SK-N-SH (cell line): ENCODE data around the gene CACNA2D1. TPM values are rescaled to one million over a fixed set of nuclear protein-coding genes. Genes with fewer than 3 reads are reported as not detected.

ENCODE experiments used
- CTCF ChIA-PET: fragments of 300-600, 350-600 bp; formaldehyde crosslinking; extraction: SDS; loops from one replicate; lab custom pipeline; 2021; lab: Yijun Ruan, JAX
- POLR2A ChIA-PET: fragments of 350-600 bp; sonication (Branson Sonifier 250); formaldehyde crosslinking; extraction: SDS; loops from one replicate; lab custom pipeline; 2020; ENCODE audit warnings: antibody characterized with exemption, inconsistent platforms; lab: Yijun Ruan, JAX
- DNase-seq: peaks from one replicate; pipeline ENCODE4 v3.0.0; 2012
- H2AFZ ChIP-seq: fragments of 200-600 bp; sonication (generic); 2 replicates; pipeline ENCODE4 v1.8.1; 2016; ENCODE audit warnings: antibody characterized with exemption, mild to moderate bottlenecking, low read depth
- H3F3A ChIP-seq: fragments of 200-600 bp; sonication (generic); replicated peaks from 2 replicates; pipeline ENCODE3; 2016; ENCODE audit warnings: antibody characterized with exemption, mild to moderate bottlenecking; ENCODE audit not compliant: insufficient read depth
- H3K27ac ChIP-seq, 2 experiments: fragments of 200-500 bp in 1 of 2; fragments of 200-600 bp in 1 of 2; sonication (Bioruptor generic) in 1 of 2; sonication (generic), shearing (Covaris generic) in 1 of 2; 2 replicates each; pipeline versions ENCODE4 v1.5.1 to v1.6.1; 2014 to 2016; ENCODE audit warnings: low read depth in 2 of 2, inconsistent platforms in 1 of 2, low read length in 1 of 2, mild to moderate bottlenecking in 1 of 2, mixed read lengths in 1 of 2
- H3K27me3 ChIP-seq: fragments of 200-600 bp; sonication (generic), shearing (Covaris generic); 2 replicates; pipeline ENCODE4 v1.6.1; 2016; ENCODE audit warnings: mixed run types; ENCODE audit not compliant: insufficient read depth
- H3K36me3 ChIP-seq, 2 experiments: fragments of 200-500 bp in 1 of 2; fragments of 200-600 bp in 1 of 2; sonication (Bioruptor generic) in 1 of 2; sonication (generic) in 1 of 2; replicated peaks in 1 of 2; 2 replicates each; pipeline versions ENCODE3 to v1.5.1; 2014 to 2016; ENCODE audit warnings: low read length in 1 of 2, mild to moderate bottlenecking in 1 of 2; ENCODE audit not compliant: insufficient read depth in 2 of 2, control insufficient read depth in 1 of 2
- H3K4me1 ChIP-seq, 2 experiments: fragments of 200-500 bp in 1 of 2; fragments of 200-600 bp in 1 of 2; sonication (Bioruptor generic) in 1 of 2; sonication (generic), shearing (Covaris generic) in 1 of 2; 2 replicates each; pipeline versions ENCODE4 v1.5.1 to v1.6.1; 2014 to 2016; ENCODE audit warnings: low read depth in 1 of 2, low read length in 1 of 2, mixed run types in 1 of 2; ENCODE audit not compliant: insufficient read depth in 2 of 2, control insufficient read depth in 1 of 2
- H3K4me2 ChIP-seq: fragments of 200-600 bp; sonication (generic), shearing (Covaris generic); 2 replicates; pipeline ENCODE4 v1.6.1; 2017; ENCODE audit warnings: mixed run types
- H3K4me3 ChIP-seq, 2 experiments: fragments of 200-500 bp in 1 of 2; fragments of 200-600 bp in 1 of 2; sonication (Bioruptor generic) in 1 of 2; sonication (generic), shearing (Covaris generic) in 1 of 2; 2 replicates each; pipeline versions ENCODE4 v1.5.1 to v1.8.1; 2014 to 2016; ENCODE audit warnings: low read depth in 2 of 2, inconsistent platforms in 1 of 2, low read length in 1 of 2, mild to moderate bottlenecking in 1 of 2, mixed read lengths in 1 of 2, moderate library complexity in 1 of 2
- H3K79me2 ChIP-seq: fragments of 200-600 bp; sonication (generic); 2 replicates; pipeline ENCODE4 v1.8.1; 2017; ENCODE audit warnings: mild to moderate bottlenecking; ENCODE audit not compliant: insufficient read depth
- H3K9ac ChIP-seq: fragments of 200-600 bp; sonication (generic); 2 replicates; pipeline ENCODE4 v1.6.1; 2017; ENCODE audit warnings: mixed run types
- H3K9me2 ChIP-seq: fragments of 200-600 bp; sonication (generic); 2 replicates; pipeline ENCODE4 v1.6.1; 2017; ENCODE audit warnings: mixed run types
- H3K9me3 ChIP-seq: fragments of 200-600 bp; sonication (generic); 2 replicates; pipeline ENCODE4 v1.6.1; 2017; ENCODE audit warnings: mixed run types, mild to moderate bottlenecking, moderate library complexity
- H4K20me1 ChIP-seq: fragments of 200-600 bp; sonication (generic); 2 replicates; pipeline ENCODE4 v1.6.1; 2017; ENCODE audit warnings: mild to moderate bottlenecking, mixed run types; ENCODE audit not compliant: insufficient read depth
- CHD2 ChIP-seq: fragments of 150-350 bp; IDR thresholded peaks from 2 replicates; pipeline ENCODE4 v1.6.1; 2018; ENCODE audit warnings: low read length; ENCODE audit not compliant: partially characterized antibody
- CTCF ChIP-seq: fragments of 200-600 bp; sonication (generic); IDR thresholded peaks from 2 replicates; pipeline ENCODE4 v1.6.1; 2017; ENCODE audit warnings: antibody characterized with exemption, mild to moderate bottlenecking, moderate library complexity
- ELF1 ChIP-seq: IDR thresholded peaks from 2 replicates; pipeline ENCODE4 v1.4.0; 2012
- EP300 ChIP-seq, 2 experiments: IDR thresholded peaks; 2 replicates each; pipeline versions ENCODE4 v1.4.0 to v1.6.1; 2012; ENCODE audit warnings: borderline replicate concordance in 1 of 2, low read depth in 1 of 2, low read length in 1 of 2
- FOXJ3 ChIP-seq: sonication (generic); formaldehyde crosslinking; IDR thresholded peaks from 2 replicates; pipeline ENCODE4 v1.5.1; 2020; ENCODE audit warnings: mild to moderate bottlenecking, missing genetic modification reagents
- GABPA ChIP-seq: IDR thresholded peaks from 2 replicates; pipeline ENCODE4 v1.4.0; 2012; ENCODE audit warnings: low read depth, mild to moderate bottlenecking
- JUND ChIP-seq: IDR thresholded peaks from 2 replicates; pipeline ENCODE4 v1.4.0; 2012
- NRF1 ChIP-seq: IDR thresholded peaks from 2 replicates; pipeline ENCODE4 v1.6.1; 2012; ENCODE audit warnings: low read depth, mild to moderate bottlenecking, low read length
- RFX5 ChIP-seq: IDR thresholded peaks from 2 replicates; pipeline ENCODE4 v1.6.1; 2012; ENCODE audit warnings: mild to moderate bottlenecking, improper control_type of control experiment, low read length
- RXRA ChIP-seq: IDR thresholded peaks from 2 replicates; pipeline ENCODE4 v1.4.0; 2012; ENCODE audit warnings: low read depth, mild to moderate bottlenecking, borderline replicate concordance
- TAF1 ChIP-seq: IDR thresholded peaks from 2 replicates; pipeline ENCODE4 v1.6.1; 2012; ENCODE audit warnings: low read depth, mild to moderate bottlenecking, low read length, moderate library complexity, borderline replicate concordance
- TCF12 ChIP-seq: IDR thresholded peaks from 2 replicates; pipeline ENCODE4 v1.4.0; 2012
- TEAD4 ChIP-seq: IDR thresholded peaks from 2 replicates; pipeline ENCODE4 v1.4.0; 2012; ENCODE audit warnings: mild to moderate bottlenecking, borderline replicate concordance; ENCODE audit not compliant: insufficient read depth
- USF1 ChIP-seq: IDR thresholded peaks from 2 replicates; pipeline ENCODE4 v1.4.0; 2012; ENCODE audit warnings: low read depth, borderline replicate concordance
- ZBTB33 ChIP-seq: IDR thresholded peaks from 2 replicates; pipeline ENCODE4 v1.4.0; 2012; ENCODE audit warnings: low read depth, borderline replicate concordance
- whole genome bisulfite sequencing: methylation state at CpG from one replicate; pipeline ENCODE4 v1.1.6; 2017; ENCODE audit warnings: low lambda C conversion rate; 5-methylcytosine and 5-hydroxymethylcytosine counted together
- polyA plus RNA-seq, 3 experiments: library from polyadenylated mRNA; depleted of rRNA; stranded (reverse); fragments of >200 nt; gene quantifications; 2 replicates each; pipeline ENCODE4 v1.2.3, GENCODE V29; 2012

CACNA2D1 gene
- polyA plus RNA-seq, 1 of the 3 experiments (the other 2 are of a cell fraction) = 3.4 TPM

- Histone ChIP-seq H3K4me2 (no peak overlapping the region), H3K9me2 (no peaks in the 10 kb centered on the region), H3K9me3 (no peaks in the 10 kb centered on the region), H3K79me2 (no peaks in the 10 kb centered on the region), H3K36me3 (no peaks in the 10 kb centered on the region), H3K9ac (no peak overlapping the region), H3F3A (no peaks in the 10 kb centered on the region), H3K27me3 (no peaks in the 10 kb centered on the region), H3K27ac (no peak overlapping the region), H4K20me1 (no peaks in the 10 kb centered on the region), H3K4me1 (peaks cover 3 to 6% of the 10 kb centered on the region in 2 experiments; a peak in 2 of 4 replicates), H2AFZ (no peak overlapping the region), H3K4me3 (no peak overlapping the region)
- POLR2A ChIA-PET = no interaction called here
- CTCF ChIA-PET = no interaction called here
- TF ChIP-seq CHD2 (no peak), RFX5 (no peak), JUND (no peak), RXRA (no peak)
- DNase-seq = no peak
- 94% methylated on average over 2 of the region's 2 CpGs for WGBS
Observed at GRCh38 chr7:82382276-82382675, 61.3 kb downstream of the CACNA2D1 start.

DNA sequence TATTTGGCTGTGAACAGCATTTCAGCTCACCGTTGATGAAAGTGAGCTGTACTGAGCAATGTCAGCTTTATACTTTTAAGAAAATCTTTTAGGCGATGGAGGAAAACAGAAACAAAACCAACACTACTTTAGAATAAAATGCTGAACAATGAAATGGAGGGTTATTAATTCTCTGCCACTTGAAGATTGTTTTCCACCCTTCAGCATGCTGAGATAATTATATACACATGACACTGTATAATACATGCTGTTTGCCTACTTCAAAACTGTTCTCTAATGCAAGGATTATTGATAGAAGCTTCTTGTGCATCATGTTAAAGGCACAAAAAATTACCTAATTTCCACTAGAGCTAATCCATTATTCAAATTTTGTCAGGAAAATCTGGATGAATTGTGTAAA is 66.8 kb downstream of the CACNA2D1 start:
- H3K9me3 ChIP-seq = no peaks in the 10 kb centered on the region
- no peak for DNase-seq
- H3K4me2 ChIP-seq = no peak overlapping the region
- H3K79me2 ChIP-seq = peaks cover 4% of the 10 kb centered on the region; the same call in 1 of the 2 replicates
- TF ChIP-seq USF1 (no peak), GABPA (no peak), EP300 (IDR thresholded peaks at IDR 0.05; ENCODE audit: borderline replicate concordance in 1 of 2, low read depth in 1 of 2, low read length in 1 of 2) (no peak), TEAD4 (no peak), JUND (no peak), ZBTB33 (no peak), TCF12 (no peak), CTCF (no peak), CHD2 (no peak), TAF1 (no peak), FOXJ3 (CRISPR knock-in tag) (no peak), ELF1 (no peak), NRF1 (no peak)
- no peak overlapping the region for H3K9ac ChIP-seq
- no peaks in the 10 kb centered on the region for H4K20me1 ChIP-seq
- peak overlapping the region in 1 of 2 experiments; percentile 45; a peak in 2 of 4 replicates for H3K27ac ChIP-seq
- 76% methylated on average over 2 of the region's 2 CpGs for WGBS
- no peaks in the 10 kb centered on the region for H3K9me2 ChIP-seq
- ChIA-PET POLR2A (no interaction called here), CTCF (interaction anchor here (0.9 to 1.5 kb wide), 7 partner anchors 9 to 228 kb away, joined by 3 to 6 read pairs (median 3); no protein-coding TSS in a partner anchor)
- no peaks in the 10 kb centered on the region for H3K27me3 ChIP-seq
- no peak overlapping the region for H3K4me3 ChIP-seq
- H3K4me1 ChIP-seq = peaks cover 5 to 23% of the 10 kb centered on the region in 2 experiments; a peak in 3 of 4 replicates
- no peaks in the 10 kb centered on the region for H3K36me3 ChIP-seq
- no peak overlapping the region for H2AFZ ChIP-seq
- no peaks in the 10 kb centered on the region for H3F3A ChIP-seq
